Esophagus squamous epithelium (tissue), 4 donors: Measurements from ENCODE around the gene ZFAND3.

Source experiments
- POLR2A ChIP-seq, 4 donors: fragments of 450-650 bp; IDR thresholded peaks; one replicate each; pipeline ENCODE4 v1.6.1; 2017; ENCODE audit warnings: antibody characterized with exemption in 4 of 4, mild to moderate bottlenecking in 4 of 4, moderate library complexity in 3 of 4
- TF ChIP-seq, protein P1 (sequence below), 6 experiments: fragments of 450-650 bp in 4 of 6; fragments of 200-600 bp in 2 of 6; sonication (generic) in 2 of 6; IDR thresholded peaks; one replicate each; pipeline ENCODE4 v1.5.1; 2016 to 2019; ENCODE audit warnings: antibody characterized with exemption in 6 of 6, mild to moderate bottlenecking in 4 of 6, moderate library complexity in 4 of 6

DNA sequence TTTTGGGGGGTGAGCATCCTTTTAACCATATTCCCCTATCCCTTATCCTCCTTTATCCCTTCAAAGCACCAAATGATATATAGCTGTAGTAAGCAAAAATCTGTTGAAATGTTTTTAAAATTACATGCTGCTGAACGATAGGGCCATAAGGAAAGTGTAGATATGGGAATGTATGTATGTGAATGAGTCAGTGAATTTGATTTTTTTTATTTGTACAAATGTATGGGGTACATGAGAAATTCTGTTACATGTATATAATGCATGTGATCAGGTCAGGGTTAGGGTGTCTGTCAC is 327.2 kb downstream of the ZFAND3 start:
- TF ChIP-seq, protein P1, sequence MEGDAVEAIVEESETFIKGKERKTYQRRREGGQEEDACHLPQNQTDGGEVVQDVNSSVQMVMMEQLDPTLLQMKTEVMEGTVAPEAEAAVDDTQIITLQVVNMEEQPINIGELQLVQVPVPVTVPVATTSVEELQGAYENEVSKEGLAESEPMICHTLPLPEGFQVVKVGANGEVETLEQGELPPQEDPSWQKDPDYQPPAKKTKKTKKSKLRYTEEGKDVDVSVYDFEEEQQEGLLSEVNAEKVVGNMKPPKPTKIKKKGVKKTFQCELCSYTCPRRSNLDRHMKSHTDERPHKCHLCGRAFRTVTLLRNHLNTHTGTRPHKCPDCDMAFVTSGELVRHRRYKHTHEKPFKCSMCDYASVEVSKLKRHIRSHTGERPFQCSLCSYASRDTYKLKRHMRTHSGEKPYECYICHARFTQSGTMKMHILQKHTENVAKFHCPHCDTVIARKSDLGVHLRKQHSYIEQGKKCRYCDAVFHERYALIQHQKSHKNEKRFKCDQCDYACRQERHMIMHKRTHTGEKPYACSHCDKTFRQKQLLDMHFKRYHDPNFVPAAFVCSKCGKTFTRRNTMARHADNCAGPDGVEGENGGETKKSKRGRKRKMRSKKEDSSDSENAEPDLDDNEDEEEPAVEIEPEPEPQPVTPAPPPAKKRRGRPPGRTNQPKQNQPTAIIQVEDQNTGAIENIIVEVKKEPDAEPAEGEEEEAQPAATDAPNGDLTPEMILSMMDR (IDR thresholded peaks at IDR 0.05): no peak
- no peak for TF ChIP-seq POLR2A (IDR thresholded peaks at IDR 0.05)
